IMR-90 (cell line): ENCODE results near the gene CACNA2D3. TPM values are rescaled to one million over a fixed set of nuclear protein-coding genes. Genes with fewer than 3 reads are reported as not detected.

Experiments used
- ATAC-seq: fragments of 200-7000 bp; cut with Tn5 transposase; 2 replicates; pipeline ENCODE4 v1.9.1; 2020; ENCODE audit warnings: low read depth, mild to moderate bottlenecking, moderate library complexity
- BruUV-seq: library from RNA; stranded (reverse); fragments of 400-500 nt; replicated peaks from 2 replicates; lab custom pipeline; 2021; lab: Mats Ljungman, UMichigan
- CTCF ChIA-PET: fragments of 300-600 bp; formaldehyde crosslinking; extraction: SDS; loops from one replicate; lab custom pipeline; 2021; ENCODE audit warnings: antibody characterized with exemption; lab: Yijun Ruan, JAX
- POLR2A ChIA-PET: fragments of 300-600 bp; sonication (Branson Sonifier 250); formaldehyde crosslinking; loops from one replicate; lab custom pipeline; 2022; ENCODE audit warnings: antibody characterized with exemption; ENCODE audit not compliant: unreplicated experiment; lab: Charles Lee
- DNase-seq: peaks from one replicate; pipeline ENCODE4 v3.0.0; 2013
- H2AFZ ChIP-seq: replicated peaks from 2 replicates; pipeline ENCODE3; 2013; ENCODE audit warnings: low read length, mild to moderate bottlenecking; ENCODE audit not compliant: poor library complexity
- H2AK5ac ChIP-seq: 2 replicates; pipeline ENCODE4 v1.6.1; 2013; ENCODE audit warnings: low read depth, low read length, inconsistent platforms
- H2AK9ac ChIP-seq: replicated peaks from 2 replicates; pipeline ENCODE3; 2013; ENCODE audit warnings: mild to moderate bottlenecking, low read depth, low read length, moderate library complexity; ENCODE audit not compliant: poor library complexity
- H2BK120ac ChIP-seq: 2 replicates; pipeline ENCODE4 v1.6.1; 2013; ENCODE audit warnings: low read depth, low read length, inconsistent platforms
- H2BK15ac ChIP-seq: 3 replicates; pipeline ENCODE4 v1.6.1; 2013; ENCODE audit warnings: low read depth, low read length, inconsistent platforms
- H2BK20ac ChIP-seq: 2 replicates; pipeline ENCODE4 v1.6.1; 2013; ENCODE audit warnings: low read depth, mild to moderate bottlenecking, inconsistent platforms, low read length, moderate library complexity
- H2BK5ac ChIP-seq: 2 replicates; pipeline ENCODE4 v1.6.1; 2013; ENCODE audit warnings: mild to moderate bottlenecking, low read depth, low read length, inconsistent platforms; ENCODE audit not compliant: poor library complexity, severe bottlenecking
- H3K14ac ChIP-seq: replicated peaks from 2 replicates; pipeline ENCODE4 v1.6.1; 2013; ENCODE audit warnings: low read depth, low read length, inconsistent platforms
- H3K18ac ChIP-seq: 2 replicates; pipeline ENCODE4 v1.6.1; 2013; ENCODE audit warnings: low read depth, low read length, control low read depth
- H3K23ac ChIP-seq: 2 replicates; pipeline ENCODE4 v1.6.1; 2013; ENCODE audit warnings: low read depth, low read length, inconsistent platforms
- H3K27ac ChIP-seq: 2 replicates; pipeline ENCODE4 v1.5.1; 2013; ENCODE audit warnings: mild to moderate bottlenecking, control low read depth, low read length; ENCODE audit not compliant: insufficient read depth
- H3K27me3 ChIP-seq: 2 replicates; pipeline ENCODE4 v1.6.1; 2013; ENCODE audit warnings: low read length; ENCODE audit not compliant: control insufficient read depth, insufficient read depth
- H3K36me3 ChIP-seq: 2 replicates; pipeline ENCODE4 v1.6.1; 2013; ENCODE audit warnings: low read length, mixed read lengths; ENCODE audit not compliant: control insufficient read depth, insufficient read depth
- H3K4ac ChIP-seq: 2 replicates; pipeline ENCODE4 v1.6.1; 2013; ENCODE audit warnings: low read depth, low read length, inconsistent platforms
- H3K4me1 ChIP-seq: 2 replicates; pipeline ENCODE4 v1.6.1; 2013; ENCODE audit warnings: low read length, mixed read lengths; ENCODE audit not compliant: control insufficient read depth, insufficient read depth
- H3K4me2 ChIP-seq: 2 replicates; pipeline ENCODE4 v1.6.1; 2013; ENCODE audit warnings: low read depth, mild to moderate bottlenecking, control low read depth, low read length, moderate library complexity
- H3K4me3 ChIP-seq: 2 replicates; pipeline ENCODE4 v1.5.1; 2013; ENCODE audit warnings: low read depth, mild to moderate bottlenecking, control low read depth, low read length, moderate library complexity; ENCODE audit not compliant: insufficient read depth
- H3K56ac ChIP-seq: 2 replicates; pipeline ENCODE4 v1.6.1; 2013; ENCODE audit warnings: low read length, inconsistent platforms; ENCODE audit not compliant: insufficient read depth; ENCODE audit errors: extremely low read depth
- H3K79me1 ChIP-seq, 2 experiments: 2 replicates each; pipeline ENCODE4 v1.6.1; 2013; ENCODE audit warnings: low read length in 2 of 2, inconsistent platforms in 1 of 2, low read depth in 1 of 2
- H3K9ac ChIP-seq: 2 replicates; pipeline ENCODE4 v1.6.1; 2013; ENCODE audit warnings: low read depth, low read length, control low read depth
- H3K9me1 ChIP-seq: 2 replicates; pipeline ENCODE4 v1.6.1; 2013; ENCODE audit warnings: low read length, inconsistent platforms; ENCODE audit not compliant: insufficient read depth
- H3K9me3 ChIP-seq: 2 replicates; pipeline ENCODE4 v1.6.1; 2013; ENCODE audit warnings: low read length; ENCODE audit not compliant: control insufficient read depth, insufficient read depth
- H4K20me1 ChIP-seq: 2 replicates; pipeline ENCODE4 v1.6.1; 2013; ENCODE audit warnings: low read length, inconsistent platforms; ENCODE audit not compliant: insufficient read depth
- H4K5ac ChIP-seq: 2 replicates; pipeline ENCODE4 v1.6.1; 2013; ENCODE audit warnings: mild to moderate bottlenecking, low read depth, low read length, control low read depth
- H4K8ac ChIP-seq, 2 experiments: 2 replicates each; pipeline ENCODE4 v1.6.1; 2013; ENCODE audit warnings: low read depth in 2 of 2, low read length in 2 of 2, control low read depth in 1 of 2, inconsistent platforms in 1 of 2
- H4K91ac ChIP-seq: 2 replicates; pipeline ENCODE4 v1.6.1; 2013; ENCODE audit warnings: low read depth, low read length, inconsistent platforms; ENCODE audit not compliant: insufficient read depth
- FOS ChIP-seq: fragments of 150-350 bp; IDR thresholded peaks from 2 replicates; pipeline ENCODE4 v1.6.1; 2016; ENCODE audit warnings: low read depth, low read length
- MAFK ChIP-seq: IDR thresholded peaks from 2 replicates; pipeline ENCODE4 v1.6.1; 2012; ENCODE audit warnings: low read depth, low read length, improper control_type of control experiment
- MXI1 ChIP-seq: IDR thresholded peaks from 2 replicates; pipeline ENCODE4 v1.6.1; 2012; ENCODE audit warnings: low read depth, mild to moderate bottlenecking, low read length, moderate library complexity, borderline replicate concordance
- NFE2L2 ChIP-seq: fragments of 150-350 bp; IDR thresholded peaks from 2 replicates; pipeline ENCODE4 v1.6.1; 2016; ENCODE audit warnings: low read depth, mild to moderate bottlenecking, low read length
- RAD21 ChIP-seq: IDR thresholded peaks from 2 replicates; pipeline ENCODE4 v1.6.1; 2012; ENCODE audit warnings: low read length, improper control_type of control experiment
- RCOR1 ChIP-seq: IDR thresholded peaks from 2 replicates; pipeline ENCODE4 v1.6.1; 2012; ENCODE audit warnings: mild to moderate bottlenecking, low read length, improper control_type of control experiment; ENCODE audit not compliant: insufficient replicate concordance
- SMC3 ChIP-seq: fragments of 150-350 bp; IDR thresholded peaks from 2 replicates; pipeline ENCODE4 v1.6.1; 2016; ENCODE audit warnings: low read depth, mild to moderate bottlenecking, antibody characterized with exemption, low read length, moderate library complexity
- WGBS, 2 experiments: methylation state at CpG; one replicate each; pipeline versions ENCODE4 v1.1.5 to v1.1.7; 2013; ENCODE audit warnings: missing lambda C conversion rate in 2 of 2; ENCODE audit not compliant: insufficient read length in 1 of 2; ENCODE audit errors: extremely low coverage in 2 of 2; 5-methylcytosine and 5-hydroxymethylcytosine counted together
- dilution Hi-C: fragments of 300-500 bp; cut with HindIII; formaldehyde crosslinking; loops from one replicate; pipeline ENCODE4 v1.14.3; 2018; ENCODE audit warnings: low sequenced_read_pairs; ENCODE audit not compliant: unreplicated experiment
- in situ Hi-C: fragments of 300-500 bp; cut with MboI; formaldehyde crosslinking; loops from 3 replicates; pipeline ENCODE4 v1.14.3; 2019; ENCODE audit warnings: low sequenced_read_pairs, inconsistent platforms, mixed read lengths
- intact Hi-C: fragments of 100-400 bp; cut with micrococcal nuclease; formaldehyde crosslinking; loops from 2 replicates; pipeline ENCODE4 v1.10.0; 2022
- polyA plus RNA-seq, 3 experiments: library from polyadenylated mRNA; depleted of rRNA; stranded (reverse); fragments of >200 nt; gene quantifications; 2 replicates each; pipeline ENCODE4 v1.2.3, GENCODE V29; 2012; ENCODE audit warnings: low replicate concordance in 1 of 3
- total RNA-seq: library from RNA; depleted of rRNA; stranded (reverse); fragments of >200 nt; gene quantifications from 2 replicates; pipeline ENCODE4 v1.2.3, GENCODE V29; 2012
- TF ChIP-seq, protein P1 (sequence below): fragments of 150-350 bp; IDR thresholded peaks from 2 replicates; pipeline ENCODE4 v1.6.1; 2017; ENCODE audit warnings: mild to moderate bottlenecking, antibody characterized with exemption, low read length, low read depth

CACNA2D3 gene
- total and polyA plus RNA-seq, 2 of the 4 experiments (the other 2 are of a cell fraction) = 0.36 to 0.41 TPM

DNA sequence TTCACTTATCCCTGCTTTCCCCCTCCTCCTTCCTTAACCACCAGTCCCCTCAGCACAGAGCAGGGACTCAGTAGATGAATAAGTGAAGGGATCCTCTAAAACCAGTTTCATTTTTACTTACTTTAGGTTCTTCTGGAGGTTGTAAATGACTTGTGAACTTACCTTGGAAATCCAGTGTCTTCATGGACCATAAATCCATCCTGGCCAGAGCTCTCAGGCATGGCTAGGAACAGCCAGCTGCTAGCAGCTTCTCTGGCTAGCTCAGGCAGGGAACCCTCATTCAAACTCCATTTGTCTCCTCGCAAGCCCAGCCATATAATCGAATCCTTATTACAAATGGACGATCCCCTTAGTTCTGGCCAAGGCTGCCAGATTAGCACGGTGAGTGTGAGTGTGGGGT is 727.0 kb downstream of the CACNA2D3 start:
- WGBS, 2 experiments = no CpG with 5 or more reads among the region's 4 CpGs
- H3K36me3 ChIP-seq = no peaks in the 10 kb centered on the region

More for the DNA sequence above, 727.0 kb downstream of the CACNA2D3 start:
- Histone ChIP-seq H2BK20ac (no peak overlapping the region), H2AK9ac (no peak overlapping the region), H3K27me3 (peaks cover 15% of the 10 kb centered on the region), H3K9me3 (no peaks in the 10 kb centered on the region), H4K91ac (no peak overlapping the region), H2BK120ac (no peak overlapping the region), H3K79me1 (no peaks in the 10 kb centered on the region), H3K18ac (no peak overlapping the region), H2AK5ac (no peak overlapping the region), H3K27ac (no peak overlapping the region), H3K23ac (no peak overlapping the region), H3K9me1 (no peaks in the 10 kb centered on the region), H3K4me3 (no peak overlapping the region), H3K9ac (no peak overlapping the region), H4K5ac (no peak overlapping the region), H3K4me2 (no peak overlapping the region), H3K4me1 (peaks cover 6% of the 10 kb centered on the region), H2AFZ (no peak overlapping the region), H4K20me1 (no peaks in the 10 kb centered on the region), H2BK5ac (no peak overlapping the region), H2BK15ac (no peak overlapping the region), H3K14ac (no peak overlapping the region), H4K8ac (no peak overlapping the region), H3K56ac (no peak overlapping the region), H3K4ac (no peak overlapping the region)
- intact Hi-C loops = no loop called here
- dilution Hi-C loops = no loop called here
- ChIA-PET CTCF (no interaction called here), POLR2A (no interaction called here)
- no peak for TF ChIP-seq FOS
- TF ChIP-seq MXI1 = no peak
- TF ChIP-seq RCOR1 = no peak
- TF ChIP-seq RAD21 = no peak
- no peak for TF ChIP-seq MAFK
- TF ChIP-seq SMC3 = no peak
- no peak for TF ChIP-seq NFE2L2
- TF ChIP-seq, protein P1, sequence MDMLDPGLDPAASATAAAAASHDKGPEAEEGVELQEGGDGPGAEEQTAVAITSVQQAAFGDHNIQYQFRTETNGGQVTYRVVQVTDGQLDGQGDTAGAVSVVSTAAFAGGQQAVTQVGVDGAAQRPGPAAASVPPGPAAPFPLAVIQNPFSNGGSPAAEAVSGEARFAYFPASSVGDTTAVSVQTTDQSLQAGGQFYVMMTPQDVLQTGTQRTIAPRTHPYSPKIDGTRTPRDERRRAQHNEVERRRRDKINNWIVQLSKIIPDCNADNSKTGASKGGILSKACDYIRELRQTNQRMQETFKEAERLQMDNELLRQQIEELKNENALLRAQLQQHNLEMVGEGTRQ = no peak
- in situ Hi-C loops = loop anchor here (5.0 to 25.0 kb wide), 4 partner anchors 412 to 1403 kb away; no protein-coding TSS in a partner anchor
- no TSS peak for BruUV-seq
- ATAC-seq = no peak
- no peak for DNase-seq
